Measurements from ENCODE around the gene LYRM4.

DNA sequence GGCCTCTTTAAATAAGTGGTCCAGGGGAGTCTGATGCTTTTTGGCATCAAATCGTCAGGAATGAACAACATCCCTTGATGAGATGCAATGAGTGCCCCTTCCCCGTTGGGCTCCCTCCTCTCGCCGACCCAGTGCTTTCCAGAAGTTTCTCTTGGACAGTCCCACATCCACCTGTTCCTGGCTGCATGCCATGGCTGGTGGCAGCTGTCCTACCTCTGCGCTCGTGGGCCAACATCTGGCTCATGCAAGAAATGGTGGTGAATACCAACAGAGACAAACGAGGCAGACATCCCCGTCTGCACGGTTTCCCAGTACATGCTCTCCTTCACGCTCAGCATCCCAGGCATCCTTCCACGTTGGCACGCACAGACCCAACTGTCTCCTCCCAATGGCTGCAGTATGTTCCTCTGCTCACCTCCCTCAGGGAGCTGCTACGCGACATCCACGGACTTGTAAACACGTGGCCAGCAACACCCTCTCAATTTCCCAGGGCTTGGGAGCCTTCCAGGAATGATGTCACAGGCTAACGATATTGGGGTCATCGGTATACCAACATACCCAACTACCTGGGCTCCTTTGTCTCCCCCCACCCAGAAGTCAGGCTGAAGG, 138.1 kb downstream of the LYRM4 start:
- TF ChIP-seq, protein P1, sequence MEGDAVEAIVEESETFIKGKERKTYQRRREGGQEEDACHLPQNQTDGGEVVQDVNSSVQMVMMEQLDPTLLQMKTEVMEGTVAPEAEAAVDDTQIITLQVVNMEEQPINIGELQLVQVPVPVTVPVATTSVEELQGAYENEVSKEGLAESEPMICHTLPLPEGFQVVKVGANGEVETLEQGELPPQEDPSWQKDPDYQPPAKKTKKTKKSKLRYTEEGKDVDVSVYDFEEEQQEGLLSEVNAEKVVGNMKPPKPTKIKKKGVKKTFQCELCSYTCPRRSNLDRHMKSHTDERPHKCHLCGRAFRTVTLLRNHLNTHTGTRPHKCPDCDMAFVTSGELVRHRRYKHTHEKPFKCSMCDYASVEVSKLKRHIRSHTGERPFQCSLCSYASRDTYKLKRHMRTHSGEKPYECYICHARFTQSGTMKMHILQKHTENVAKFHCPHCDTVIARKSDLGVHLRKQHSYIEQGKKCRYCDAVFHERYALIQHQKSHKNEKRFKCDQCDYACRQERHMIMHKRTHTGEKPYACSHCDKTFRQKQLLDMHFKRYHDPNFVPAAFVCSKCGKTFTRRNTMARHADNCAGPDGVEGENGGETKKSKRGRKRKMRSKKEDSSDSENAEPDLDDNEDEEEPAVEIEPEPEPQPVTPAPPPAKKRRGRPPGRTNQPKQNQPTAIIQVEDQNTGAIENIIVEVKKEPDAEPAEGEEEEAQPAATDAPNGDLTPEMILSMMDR (IDR thresholded peaks at IDR 0.05; ENCODE audit: poor library complexity, severe bottlenecking): no peak
- TF ChIP-seq RAD21 (conservative IDR thresholded peaks at IDR 0.05): no peak
- no peak for TF ChIP-seq EP300 (conservative IDR thresholded peaks at IDR 0.05; ENCODE audit: poor library complexity, severe bottlenecking)
- TF ChIP-seq EZH2 (IDR thresholded peaks at IDR 0.05; ENCODE audit: borderline replicate concordance, insufficient read depth, low read length, poor library complexity, severe bottlenecking): no peak
- TF ChIP-seq MXI1 (conservative IDR thresholded peaks at IDR 0.05; ENCODE audit: poor library complexity, severe bottlenecking): no peak
- TF ChIP-seq POLR2AphosphoS5 (IDR thresholded peaks at IDR 0.05): no peak

Measured in neural cell (in vitro differentiated cells).